Right lobe of liver (tissue), 4 donors: ENCODE results near the gene SYAP1.

Source experiments
- CTCF ChIP-seq, 4 donors: fragments of 200-600 bp in 3 of 4; fragments of 450-650 bp in 1 of 4; IDR thresholded peaks; one replicate each; pipeline versions ENCODE4 v1.5.1 to v1.8.0; 2016 to 2022; ENCODE audit warnings: antibody characterized with exemption in 4 of 4, mild to moderate bottlenecking in 2 of 4
- POLR2A ChIP-seq: fragments of 450-650 bp; IDR thresholded peaks from one replicate; pipeline ENCODE4 v1.6.1; 2017; ENCODE audit warnings: antibody characterized with exemption, mild to moderate bottlenecking
- donor health status: DM: no; HTN: no; CAD: no.
- donor health status: DM: no; HTN: no; CAD: no.
- donor health status: DM: no; HTN: yes; CAD: no.

DNA sequence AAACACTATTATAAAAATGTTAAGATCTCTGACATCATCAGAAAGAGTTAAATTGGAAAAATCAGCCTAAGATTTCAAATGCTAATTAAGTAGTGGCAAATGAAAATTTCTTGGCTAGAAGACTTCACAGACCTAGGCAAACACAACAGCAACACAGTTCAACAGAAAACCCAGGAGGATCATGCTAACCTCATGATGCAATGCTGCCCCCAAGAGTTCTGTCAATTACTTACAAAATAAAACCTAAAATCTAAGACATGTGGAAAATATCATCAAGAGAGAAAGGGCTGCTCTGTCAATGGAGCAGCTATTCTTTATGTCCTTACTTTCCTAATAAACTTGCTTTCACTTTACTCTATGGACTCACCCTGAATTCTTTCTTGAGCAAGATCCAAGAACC is 48.4 kb upstream of the SYAP1 start:
- TF ChIP-seq CTCF (IDR thresholded peaks at IDR 0.05) (peak in 3 of 4 donors; percentile 28 to 43 (median 31)), POLR2A (no peak)
